ENCODE measurements around the gene UPK1B.
"Not testable (repeated sequence)": the region's sequence is repeated elsewhere in the genome, so short reads cannot be mapped to it uniquely, and the experiment has no call there.

The UPK1B gene

GRCh38 chr3:119238363-119238762 is 65.0 kb downstream of the UPK1B start:
- POLR2A ChIA-PET = no interaction called here
- TF ChIP-seq SP1 (IDR thresholded peaks at IDR 0.05) (no peak), ELF4 (IDR thresholded peaks at IDR 0.05) (no peak)

GRCh38 chr3:119239206-119239820 is 65.9 kb downstream of the UPK1B start:
- no peak for DNase-seq (ENCODE audit: extremely low spot score)
- POLR2A ChIA-PET = interaction anchor here (0.6 kb wide), 1 partner anchor 856 kb away, joined by 3 read pairs; no protein-coding TSS in a partner anchor

More at GRCh38 chr3:119238363-119238762, 65.0 kb downstream of the UPK1B start:
- CTCF ChIA-PET = no interaction called here
- no peak for DNase-seq (ENCODE audit: extremely low spot score)

GRCh38 chr3:119240101-119240590 is 66.7 kb downstream of the UPK1B start:
- ChIA-PET POLR2A (interaction anchor here (0.9 to 1.5 kb wide), 4 partner anchors 10 to 259 kb away, joined by 3 to 4 read pairs (median 4); partner anchors contain the start of genes ARHGAP31 and TIMMDC1), CTCF (interaction anchor here (1.3 to 1.7 kb wide), 3 partner anchors 113 to 355 kb away, joined by 3 to 7 read pairs (median 6); no protein-coding TSS in a partner anchor)
- TF ChIP-seq FOXK2 (IDR thresholded peaks at IDR 0.05) = no peak
- no peak for TF ChIP-seq TARDBP (IDR thresholded peaks at IDR 0.05)
- no peak for TF ChIP-seq FOXM1 (IDR thresholded peaks at IDR 0.05; ENCODE audit: borderline replicate concordance)
- TF ChIP-seq ELF4 (IDR thresholded peaks at IDR 0.05) = no peak
- TF ChIP-seq LEF1 (IDR thresholded peaks at IDR 0.05; ENCODE audit: borderline replicate concordance) = no peak
- TF ChIP-seq FOXA1 (IDR thresholded peaks at IDR 0.05) = no peak
- TF ChIP-seq ZNF384 (IDR thresholded peaks at IDR 0.05) = no peak
- TF ChIP-seq CTBP1 (IDR thresholded peaks at IDR 0.05; ENCODE audit: borderline replicate concordance) = no peak
- TF ChIP-seq PKNOX1 (IDR thresholded peaks at IDR 0.05) = no peak
- TF ChIP-seq SP1 (IDR thresholded peaks at IDR 0.05) = no peak
- TF ChIP-seq HDGF (IDR thresholded peaks at IDR 0.05; ENCODE audit: borderline replicate concordance) = no peak
- no peak for TF ChIP-seq SUZ12 (IDR thresholded peaks at IDR 0.05)
- no peak for TF ChIP-seq ARNT (IDR thresholded peaks at IDR 0.05)
- no peak for TF ChIP-seq NFRKB (IDR thresholded peaks at IDR 0.05)
- TF ChIP-seq BHLHE40 (IDR thresholded peaks at IDR 0.05; ENCODE audit: borderline replicate concordance) = no peak
- TF ChIP-seq L3MBTL2 (conservative IDR thresholded peaks at IDR 0.05) = no peak
- DNase-seq (ENCODE audit: extremely low spot score) = peak; percentile 25

More at GRCh38 chr3:119239206-119239820, 65.9 kb downstream of the UPK1B start:
- CTCF ChIA-PET = no interaction called here
- TF ChIP-seq HDGF (IDR thresholded peaks at IDR 0.05; ENCODE audit: borderline replicate concordance) (no peak), FOXK2 (IDR thresholded peaks at IDR 0.05) (no peak), FOXA1 (IDR thresholded peaks at IDR 0.05) (no peak), ZNF384 (IDR thresholded peaks at IDR 0.05) (no peak), BHLHE40 (IDR thresholded peaks at IDR 0.05; ENCODE audit: borderline replicate concordance) (no peak), PKNOX1 (IDR thresholded peaks at IDR 0.05) (no peak), SP1 (IDR thresholded peaks at IDR 0.05) (no peak), NFRKB (IDR thresholded peaks at IDR 0.05) (no peak), CTBP1 (IDR thresholded peaks at IDR 0.05; ENCODE audit: borderline replicate concordance) (no peak), SUZ12 (IDR thresholded peaks at IDR 0.05) (no peak), L3MBTL2 (conservative IDR thresholded peaks at IDR 0.05) (no peak), LEF1 (IDR thresholded peaks at IDR 0.05; ENCODE audit: borderline replicate concordance) (no peak), TARDBP (IDR thresholded peaks at IDR 0.05) (no peak), ARNT (IDR thresholded peaks at IDR 0.05) (no peak)

- CTCF ChIA-PET = interaction anchor here (0.6 to 1.7 kb wide), 17 partner anchors 9 to 1049 kb away, joined by 3 to 7 read pairs (median 4); partner anchors contain the start of gene TEX55
- POLR2A ChIA-PET = interaction anchor here (0.6 to 1.5 kb wide), 8 partner anchors 10 to 258 kb away, joined by 3 to 5 read pairs (median 4); partner anchors contain the start of genes ARHGAP31, TEX55 and TIMMDC1
- TF ChIP-seq ARNT (IDR thresholded peaks at IDR 0.05) = peak; percentile 13; the same call in 1 of the 2 replicates
- no peak for TF ChIP-seq LEF1 (IDR thresholded peaks at IDR 0.05; ENCODE audit: borderline replicate concordance)
- TF ChIP-seq L3MBTL2 (conservative IDR thresholded peaks at IDR 0.05) = peak; percentile 86
- peak; percentile 86 for DNase-seq (ENCODE audit: extremely low spot score)
Observed at GRCh38 chr3:119240591-119241434, 67.4 kb downstream of the UPK1B start, which contains the start of gene B4GALT4. B4GALT4 (minus strand) TSS chr3:119240878; CDS start chr3:119230099, 10,779 bp downstream.

- POLR2A ChIA-PET = not testable (repeated sequence)
- CTCF ChIA-PET = interaction anchor here (1.3 kb wide), 1 partner anchor 7 kb away, joined by 4 read pairs; no protein-coding TSS in a partner anchor
Observed at GRCh38 chr3:119242387-119243057, 69.1 kb downstream of the UPK1B start.

GRCh38 chr3:119243058-119243529 is 69.7 kb downstream of the UPK1B start:
- DNase-seq (ENCODE audit: extremely low spot score); POLR2A ChIA-PET; CTCF ChIA-PET: not testable (repeated sequence)

More at GRCh38 chr3:119242387-119243057, 69.1 kb downstream of the UPK1B start:
- not testable (repeated sequence) for DNase-seq (ENCODE audit: extremely low spot score)
